HG03439 (cell line): ENCODE results near the gene DIP2C.
"Not testable (repeated sequence)": the region's sequence is repeated elsewhere in the genome, so short reads cannot be mapped to it uniquely, and the experiment has no call there.

ENCODE experiments used
- ATAC-seq: cut with Tn5 transposase; IDR thresholded peaks from one replicate; pipeline ENCODE4 v1.9.1; 2021; ENCODE audit warnings: mild to moderate bottlenecking, moderate library complexity; ENCODE audit not compliant: unreplicated experiment

The DIP2C gene

GRCh38 chr10:324593-324992, 364.9 kb downstream of the DIP2C start:
- no peak for ATAC-seq

- peak; percentile 96 for ATAC-seq
These were observed 365.7 kb downstream of the DIP2C start for GRCh38 chr10:323651-324293.

GRCh38 chr10:323046-323445, 366.4 kb downstream of the DIP2C start:
- not testable (repeated sequence) for ATAC-seq

GRCh38 chr10:320771-321170, 368.7 kb downstream of the DIP2C start:
- ATAC-seq, result no peak

- ATAC-seq, result no peak
These were observed 371.5 kb downstream of the DIP2C start for GRCh38 chr10:317926-318325.

- peak; percentile 97 for ATAC-seq
These were observed 372.1 kb downstream of the DIP2C start for GRCh38 chr10:317271-317769.

GRCh38 chr10:316390-316789, 373.1 kb downstream of the DIP2C start:
- ATAC-seq, result no peak

- no peak for ATAC-seq
These were observed 374.6 kb downstream of the DIP2C start for GRCh38 chr10:314871-315270.

GRCh38 chr10:314381-314780, 375.1 kb downstream of the DIP2C start:
- ATAC-seq, result no peak

GRCh38 chr10:311901-312665, 377.4 kb downstream of the DIP2C start:
- ATAC-seq, result no peak

GRCh38 chr10:310976-311639, 378.4 kb downstream of the DIP2C start:
- ATAC-seq, result no peak

GRCh38 chr10:310371-310770, 379.1 kb downstream of the DIP2C start:
- no peak for ATAC-seq

- ATAC-seq, result no peak
These were observed 380.8 kb downstream of the DIP2C start for GRCh38 chr10:308572-309085.

GRCh38 chr10:308101-308500, 381.4 kb downstream of the DIP2C start:
- ATAC-seq, result no peak

- no peak for ATAC-seq
These were observed 381.8 kb downstream of the DIP2C start for GRCh38 chr10:307659-308058.

- no peak for ATAC-seq
These were observed 382.7 kb downstream of the DIP2C start for GRCh38 chr10:306675-307185.

GRCh38 chr10:306007-306674, 383.3 kb downstream of the DIP2C start:
- no peak for ATAC-seq

- ATAC-seq, result no peak
These were observed 384.4 kb downstream of the DIP2C start for GRCh38 chr10:305034-305433.

GRCh38 chr10:301536-301935, 387.9 kb downstream of the DIP2C start:
- ATAC-seq, result no peak

- ATAC-seq, result not testable (repeated sequence)
These were observed 388.9 kb downstream of the DIP2C start for GRCh38 chr10:300580-300979.

- ATAC-seq, result peak; percentile 60
These were observed 389.5 kb downstream of the DIP2C start for GRCh38 chr10:299969-300368.
